Renal cortex interstitium (tissue), 11 donors: ENCODE measurements around the gene WDR74. TPM values are rescaled to one million over a fixed set of nuclear protein-coding genes. Genes with fewer than 3 reads are reported as not detected.

Experiments used
- DNase-seq, 11 donors: peaks; one replicate each; pipeline ENCODE4 v3.0.0-alpha.2; 2013; ENCODE audit warnings: low read depth in 9 of 11, low spot score in 4 of 11; ENCODE audit errors: extremely low read depth in 1 of 11
- polyA plus RNA-seq, 3 donors: library from polyadenylated mRNA; unstranded; fragments of 120-200 nt; gene quantifications; one replicate each; pipeline ENCODE4 v1.2.1, GENCODE V29; 2013; ENCODE audit not compliant: insufficient read length in 3 of 3

Gene WDR74
- polyA plus RNA-seq, 3 donors, result 33.7 to 48.3 (median 43.5) TPM

DNA sequence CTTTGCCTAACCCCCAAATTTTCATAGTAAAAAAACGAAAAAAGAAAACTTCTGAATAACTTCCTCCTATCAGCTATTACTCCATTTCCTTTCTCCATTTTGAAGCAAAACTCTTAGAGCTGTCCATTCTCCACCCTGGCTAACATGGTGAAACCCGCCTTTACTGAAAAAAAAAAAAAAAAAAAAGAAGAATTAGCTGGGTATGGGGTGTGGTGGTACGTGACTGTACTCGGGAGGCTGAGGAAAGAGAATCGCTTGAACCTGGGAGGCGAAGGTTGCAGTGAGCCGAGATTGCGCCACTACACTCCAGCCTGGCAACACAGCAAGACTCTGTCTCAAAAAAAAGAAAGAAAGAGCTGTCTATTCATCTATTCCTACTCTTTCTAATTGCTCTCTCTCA lies 22.8 kb downstream of the WDR74 start:
- no peak for DNase-seq

DNA sequence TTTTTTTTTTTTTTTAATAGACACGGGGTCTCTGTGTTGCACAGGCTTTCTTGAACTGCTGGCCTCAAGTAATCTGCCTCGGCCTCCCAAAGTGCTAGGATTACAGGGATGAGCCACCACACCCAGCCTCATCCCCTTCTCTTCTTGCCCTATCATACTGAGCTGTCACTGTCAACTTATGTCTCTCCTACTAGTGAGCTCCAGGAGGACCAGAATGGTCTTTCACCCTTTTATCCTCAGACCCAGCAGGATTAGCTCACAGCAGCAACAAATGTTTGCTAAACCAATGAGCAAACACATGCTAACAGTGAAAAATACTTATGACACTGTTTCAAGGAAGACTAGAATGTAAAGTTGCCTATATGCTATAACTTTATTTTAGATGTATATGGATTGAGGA lies 27.7 kb downstream of the WDR74 start:
- DNase-seq, result no peak

DNA sequence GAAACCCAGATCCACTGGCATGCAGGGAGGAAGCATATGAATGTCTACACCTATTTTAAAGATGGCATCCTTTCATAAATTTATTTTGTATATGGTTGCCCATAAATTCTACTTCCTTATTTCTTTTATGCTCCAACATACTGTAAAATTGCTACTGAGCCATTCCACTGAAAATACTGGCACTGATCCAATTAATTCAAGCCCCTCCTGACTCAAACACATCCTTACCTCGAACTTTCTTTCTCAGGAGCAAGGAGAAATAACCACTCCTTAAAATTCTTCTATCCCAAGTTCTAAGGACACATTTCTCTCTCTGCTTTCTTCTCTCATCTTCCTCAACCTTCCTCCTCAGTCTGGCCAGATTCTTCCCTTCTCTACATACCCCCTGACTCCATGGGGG lies 28.6 kb downstream of the WDR74 start:
- no peak for DNase-seq

DNA sequence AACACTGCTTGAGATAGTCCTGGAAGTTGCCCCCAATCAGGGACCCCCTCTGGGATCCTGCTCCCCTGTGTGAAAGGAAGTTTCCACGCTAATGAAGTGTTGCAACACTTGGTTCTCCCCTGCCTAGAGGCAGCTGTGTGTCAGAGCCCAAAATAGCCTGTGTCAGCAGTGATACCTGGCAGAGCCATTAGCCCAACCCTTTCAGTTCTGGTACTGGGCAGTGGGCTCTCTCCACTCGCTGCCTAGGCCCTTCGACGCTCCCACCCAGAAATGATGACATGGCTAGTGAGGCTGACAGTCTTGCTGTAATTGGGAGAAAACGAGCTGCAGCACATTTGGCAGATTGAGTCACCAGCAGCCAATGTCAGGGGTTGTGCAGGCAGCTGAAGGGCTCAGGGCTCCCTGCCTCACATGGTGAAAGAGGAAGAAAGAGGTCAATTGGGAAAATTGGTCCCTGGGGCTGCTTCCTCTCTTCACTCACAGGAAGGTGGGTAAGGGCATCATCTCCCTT lies 32.7 kb downstream of the WDR74 start:
- no peak for DNase-seq

DNA sequence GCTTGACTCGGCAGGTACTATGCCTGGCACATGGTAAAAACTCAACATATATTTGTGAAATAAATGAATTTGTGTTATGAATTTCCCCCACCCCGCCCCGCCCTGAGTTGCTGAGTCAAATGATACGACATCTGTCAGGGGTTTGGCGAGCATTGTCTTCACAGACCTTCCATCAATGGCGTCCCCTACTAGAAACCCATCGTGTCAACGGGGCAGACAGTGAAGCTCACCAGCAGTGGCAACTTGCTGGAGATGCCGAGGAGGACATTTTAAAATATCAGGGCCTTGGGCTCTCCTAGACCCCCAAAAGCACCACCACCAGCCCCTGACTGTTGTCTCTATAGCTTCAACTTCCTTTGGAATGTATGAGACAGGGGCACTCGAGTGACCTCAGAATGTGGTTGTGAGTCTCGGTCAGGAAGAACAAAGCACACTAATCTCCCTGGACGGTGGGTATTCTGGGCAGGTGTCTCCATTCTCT lies 33.4 kb downstream of the WDR74 start:
- no peak for DNase-seq

DNA sequence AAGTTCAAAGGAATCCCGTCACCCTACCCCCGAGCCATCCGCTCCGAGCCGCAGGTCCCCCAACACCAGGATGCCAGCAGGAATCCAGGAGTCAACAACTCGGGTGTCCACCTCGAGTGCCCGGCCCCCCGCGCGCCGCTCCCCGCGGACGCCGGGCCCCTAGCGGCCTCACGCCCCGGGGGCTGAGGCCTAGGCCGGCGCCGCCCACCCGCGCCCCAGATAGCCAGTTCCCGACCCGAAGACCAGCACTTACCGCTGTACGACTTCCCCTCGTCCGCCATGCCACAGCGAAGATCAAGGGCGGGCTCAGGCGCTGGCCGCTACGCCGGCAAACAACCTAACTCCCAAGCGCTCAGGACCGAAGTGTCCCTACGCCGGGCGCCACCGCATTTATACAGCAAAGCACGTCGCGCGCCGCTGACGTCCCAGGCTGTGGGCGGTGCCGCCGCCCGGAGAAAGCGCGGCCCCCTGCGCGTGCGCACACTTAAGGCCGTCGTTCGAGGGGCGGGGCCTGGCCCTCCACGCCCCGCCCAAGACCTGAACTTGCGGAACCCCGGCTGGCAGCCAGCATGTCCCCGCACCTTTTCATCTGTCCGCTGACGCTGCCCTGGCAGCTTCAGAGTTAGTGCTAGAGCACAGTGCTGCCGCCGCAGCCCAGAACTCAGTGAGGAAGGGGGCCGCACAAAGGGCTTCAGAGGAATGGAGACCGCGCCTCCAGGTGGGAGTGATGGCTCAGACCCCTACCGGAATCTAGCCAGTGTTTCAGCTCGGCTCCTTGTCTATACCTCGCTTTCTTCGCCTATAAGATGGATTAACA lies 34.1 kb downstream of the WDR74 start, which contains the start of gene NXF1:
TSS of gene NXF1 (minus strand) at position 365 of the 817 bp plus-strand sequence. CDS start at position 281, 84 bp downstream.
- peak; percentile 90 to 96 (median 93) for DNase-seq

DNA sequence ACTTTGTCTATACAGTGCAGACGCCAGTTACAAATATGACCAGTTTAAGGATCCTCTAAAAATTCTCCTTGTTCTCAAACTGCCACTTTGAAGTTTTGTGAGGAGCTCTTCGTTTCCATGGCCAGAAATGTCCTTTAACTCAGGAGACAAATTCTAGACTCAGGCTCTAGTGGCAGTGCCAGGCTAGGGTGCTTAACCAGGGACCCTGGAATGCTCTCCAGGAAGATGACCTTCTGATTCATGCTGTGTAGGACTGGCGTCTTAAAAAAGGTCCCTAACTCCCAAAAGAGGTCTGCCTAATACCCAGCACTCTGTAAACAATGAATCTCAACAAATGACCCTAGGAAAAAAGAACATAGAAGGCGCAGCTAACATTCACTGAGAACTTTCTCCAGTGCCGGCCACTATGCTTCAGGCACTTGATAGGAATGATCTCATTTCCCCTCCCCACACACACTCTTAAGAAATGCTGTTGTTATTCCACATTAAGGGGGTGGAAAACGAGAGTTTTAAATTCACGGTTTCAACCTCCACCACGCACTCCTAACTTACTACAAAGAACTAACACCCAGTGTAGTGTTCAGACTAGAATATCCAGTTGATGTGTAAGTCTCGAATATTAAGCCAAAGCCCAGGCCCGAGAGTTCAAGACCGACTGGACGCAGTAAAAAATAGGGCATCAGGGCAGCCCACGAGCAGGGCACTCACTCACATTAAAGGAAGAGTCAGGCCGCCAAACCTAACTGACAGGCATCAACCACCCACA lies 34.9 kb downstream of the WDR74 start:
- peak in 3 of 11 donors; percentile 29 to 47 (median 41) for DNase-seq

DNA sequence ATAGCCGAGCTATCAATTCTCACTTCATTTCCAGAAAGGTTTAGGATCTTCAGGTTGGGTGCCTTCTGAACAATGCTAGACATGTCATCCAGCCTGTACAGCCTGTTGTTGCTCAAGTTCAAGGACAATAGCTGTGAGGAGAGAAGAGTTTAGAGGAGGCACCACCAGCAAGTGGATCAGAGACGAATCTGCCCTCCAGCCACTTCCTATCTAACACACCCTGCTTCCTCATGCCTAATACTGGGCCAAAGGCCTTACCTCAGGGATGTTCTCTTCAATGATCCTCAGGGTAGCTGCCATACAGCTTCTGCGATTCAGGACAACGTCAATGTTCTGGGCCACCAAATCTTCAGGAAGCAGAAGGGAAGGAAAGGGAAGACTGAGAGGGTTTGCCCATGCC lies 38.3 kb downstream of the WDR74 start:
- no peak for DNase-seq

DNA sequence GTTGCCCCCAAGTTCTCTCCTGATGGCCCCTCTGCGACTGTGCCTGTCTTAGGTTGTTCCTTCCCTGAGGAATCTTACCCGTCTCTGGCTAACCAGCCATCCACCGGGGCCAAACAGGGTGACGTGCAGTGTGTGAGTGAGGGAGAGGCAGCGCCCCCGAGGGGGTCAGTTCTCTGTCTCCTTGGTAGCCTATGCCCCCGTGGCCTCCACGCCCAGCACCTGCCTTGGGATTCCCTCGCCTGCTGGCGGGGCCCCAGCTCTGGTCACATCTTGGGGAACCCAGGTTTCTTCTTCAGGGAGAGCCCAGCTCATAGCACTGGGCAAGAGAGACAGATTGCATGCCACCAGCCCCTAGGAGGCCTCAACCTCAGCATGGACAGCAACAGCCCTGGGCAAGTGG lies 39.9 kb downstream of the WDR74 start:
- no peak for DNase-seq

DNA sequence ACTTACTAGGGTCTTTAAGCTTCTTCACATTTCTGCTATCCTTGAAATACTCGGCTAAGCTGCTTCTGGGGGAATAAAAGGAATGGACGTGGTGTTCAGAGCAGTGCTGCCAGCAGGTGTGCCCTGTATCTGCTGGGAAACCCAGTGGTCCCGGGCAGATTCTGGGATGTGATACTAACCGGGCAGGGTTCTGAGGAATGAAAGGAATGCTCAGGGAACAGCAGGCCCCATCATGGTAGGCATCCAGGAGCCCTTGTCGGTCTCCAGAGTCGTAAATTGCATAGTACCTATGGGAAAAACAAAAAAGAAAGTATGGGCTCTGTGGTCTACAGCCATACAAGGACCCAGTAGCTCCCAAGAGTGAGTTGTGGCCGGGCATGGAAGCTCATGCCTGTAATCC lies 43.1 kb downstream of the WDR74 start:
- no peak for DNase-seq

DNA sequence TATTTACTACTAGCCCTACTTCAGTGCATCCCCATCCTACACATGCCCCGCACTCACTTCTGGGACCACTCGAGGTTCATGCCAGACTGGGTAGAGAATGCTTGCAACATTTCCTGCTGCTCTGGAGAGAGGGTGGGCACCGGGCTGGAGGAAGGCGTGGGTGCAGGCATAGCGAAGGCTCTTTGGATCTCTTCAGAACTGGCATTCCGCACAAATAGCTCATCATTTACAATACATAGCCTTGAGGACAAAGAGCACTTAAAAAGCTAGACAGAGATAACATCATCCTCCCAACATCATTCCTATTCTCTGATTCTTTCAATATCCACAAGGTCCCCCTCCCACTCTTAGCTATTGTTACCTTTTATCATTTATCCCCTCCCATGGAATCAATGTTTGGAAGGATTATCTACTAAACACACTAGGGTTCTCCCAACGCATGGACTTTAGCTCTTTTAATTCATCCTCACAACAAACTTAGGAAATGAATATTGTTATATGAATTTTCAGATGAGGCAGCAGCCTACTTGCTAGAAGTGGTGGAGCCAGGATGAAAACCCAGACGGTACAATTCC lies 45.1 kb downstream of the WDR74 start:
- no peak for DNase-seq

DNA sequence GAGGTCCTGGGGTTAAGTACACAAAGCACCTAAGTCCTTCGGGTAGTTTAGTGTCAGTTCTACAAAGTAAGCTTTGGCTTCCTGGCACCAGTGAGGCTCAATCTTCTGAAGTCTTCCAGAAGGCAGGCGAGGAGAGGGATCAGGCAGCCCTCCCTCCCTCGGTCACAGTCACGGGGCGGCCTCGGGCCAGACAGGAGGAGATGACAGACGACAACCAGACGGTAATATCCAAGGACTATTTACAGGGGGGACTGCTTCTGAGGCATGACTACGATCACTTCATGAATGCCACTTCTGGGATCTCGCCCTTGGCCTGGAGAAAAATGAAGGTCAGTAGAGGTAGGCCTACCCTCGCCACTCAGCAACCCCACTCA lies 47.2 kb downstream of the WDR74 start:
- no peak for DNase-seq

DNA sequence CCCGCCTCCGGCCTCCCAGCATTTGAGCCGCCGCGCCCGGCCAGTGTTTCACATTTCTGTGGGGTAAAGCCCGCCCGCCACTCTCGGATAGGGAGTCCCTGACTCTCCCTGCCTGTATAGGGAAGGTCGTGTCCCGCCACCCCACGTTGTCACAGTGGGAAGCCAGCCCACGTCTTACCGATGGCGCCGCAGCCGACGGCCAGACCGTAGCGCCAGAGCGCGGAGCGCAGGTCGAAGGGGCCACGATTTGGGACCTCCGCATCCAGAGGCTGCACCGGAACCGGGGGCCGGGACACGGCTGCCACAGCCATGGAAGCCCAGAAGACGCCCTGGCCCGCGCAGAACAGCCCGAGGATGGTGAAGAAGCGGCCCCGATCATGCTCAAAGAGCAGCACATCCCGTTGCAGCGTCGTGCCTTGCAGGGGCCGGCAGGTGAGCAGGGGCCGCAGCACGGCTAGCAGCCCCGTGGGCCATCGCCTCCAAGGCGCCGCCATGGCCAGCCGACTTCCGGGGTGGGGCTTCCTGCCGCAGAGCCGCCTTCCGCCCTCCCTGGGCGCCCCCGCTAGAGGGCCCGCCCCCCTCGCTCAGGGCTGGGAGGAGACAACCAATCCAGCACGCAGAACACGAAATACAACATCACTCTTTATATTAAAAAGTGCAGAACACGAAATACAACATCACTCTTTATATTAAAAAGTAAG lies 47.7 kb downstream of the WDR74 start, which contains the start of gene TMEM223:
TSS of gene TMEM223 (minus strand) at position 506 of the 701 bp plus-strand sequence. CDS start at position 494, 12 bp downstream.
- peak in 8 of 11 donors; percentile 62 to 82 (median 76) for DNase-seq

DNA sequence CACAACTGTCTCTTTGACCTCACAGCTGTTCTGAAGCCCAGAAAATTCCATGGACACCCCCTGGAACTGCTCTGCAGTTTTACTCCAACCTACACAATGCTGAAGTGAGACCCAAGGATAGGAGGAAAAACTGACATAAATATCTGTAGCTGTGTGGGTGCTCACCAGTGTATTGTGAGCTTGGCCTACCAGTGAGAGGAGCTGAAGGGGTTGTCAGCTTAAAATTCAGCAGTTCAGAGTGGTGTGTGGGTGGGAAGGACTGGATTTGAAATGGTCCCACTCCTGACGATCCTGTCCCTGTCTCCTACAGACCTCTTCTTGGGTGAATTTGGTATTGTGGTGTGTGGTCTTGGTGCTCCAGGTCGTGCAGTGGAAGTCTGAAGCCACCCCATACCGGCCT lies 49.8 kb downstream of the WDR74 start:
- no peak for DNase-seq

DNA sequence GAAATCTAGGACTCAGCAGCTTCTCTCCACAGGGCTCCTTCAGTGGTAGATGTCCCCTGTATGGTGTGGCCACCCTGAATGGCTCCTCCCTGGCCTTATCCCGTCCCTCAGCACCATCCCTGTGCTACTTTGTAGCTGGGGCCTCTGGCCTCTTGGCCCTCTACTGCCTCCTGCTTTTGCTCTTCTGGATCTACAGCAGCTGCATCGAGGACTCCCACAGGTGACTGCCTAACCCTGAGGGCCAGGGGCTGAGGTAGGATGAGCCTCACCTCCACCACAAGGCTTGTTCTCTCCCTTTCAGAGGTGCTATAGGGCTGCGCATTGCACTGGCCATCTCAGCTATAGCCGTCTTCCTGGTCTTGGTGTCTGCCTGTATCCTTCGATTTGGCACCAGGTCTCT lies 50.4 kb downstream of the WDR74 start:
- no peak for DNase-seq

DNA sequence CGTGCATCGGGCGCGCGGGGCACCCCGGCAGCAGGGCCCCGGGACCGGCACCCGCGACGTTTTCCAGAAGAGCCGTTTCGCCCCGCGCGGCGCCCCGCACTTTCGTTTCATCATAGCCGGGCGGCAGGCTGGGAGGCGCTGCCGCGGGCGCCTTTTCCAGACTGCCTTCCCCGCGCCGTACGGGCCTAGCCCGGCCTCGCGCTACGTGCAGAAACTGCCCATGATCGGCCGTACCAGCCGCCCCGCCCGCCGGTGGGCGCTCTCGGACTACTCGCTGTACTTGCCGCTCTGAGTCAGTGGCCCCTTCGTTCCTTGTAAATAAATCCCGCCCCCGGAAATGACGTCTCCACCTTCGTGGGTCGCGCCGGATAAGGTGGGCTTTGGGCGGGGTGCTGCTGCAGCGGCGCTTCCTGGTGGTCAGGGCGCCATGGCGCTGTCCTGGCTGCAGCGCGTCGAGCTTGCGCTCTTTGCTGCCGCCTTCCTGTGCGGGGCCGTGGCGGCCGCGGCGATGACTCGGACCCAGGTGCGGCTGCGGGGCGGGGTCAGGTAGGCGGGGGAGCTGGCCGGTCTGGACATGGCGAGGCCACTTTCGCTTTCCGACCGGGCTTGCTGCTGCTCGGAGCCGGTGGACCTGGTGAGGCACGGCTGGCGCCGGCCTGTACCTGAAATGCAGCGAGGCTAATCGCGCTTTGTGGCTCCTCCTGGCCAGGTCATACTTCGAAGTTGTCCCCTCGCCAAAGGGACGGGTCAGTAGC lies 52.2 kb downstream of the WDR74 start, which contains the start of gene TMEM179B:
TSS of gene TMEM179B (plus strand) at position 398 of the 755 bp plus-strand sequence. CDS start at position 428, 30 bp downstream.
- DNase-seq, result peak; percentile 97 to 99 (median 98)

DNA sequence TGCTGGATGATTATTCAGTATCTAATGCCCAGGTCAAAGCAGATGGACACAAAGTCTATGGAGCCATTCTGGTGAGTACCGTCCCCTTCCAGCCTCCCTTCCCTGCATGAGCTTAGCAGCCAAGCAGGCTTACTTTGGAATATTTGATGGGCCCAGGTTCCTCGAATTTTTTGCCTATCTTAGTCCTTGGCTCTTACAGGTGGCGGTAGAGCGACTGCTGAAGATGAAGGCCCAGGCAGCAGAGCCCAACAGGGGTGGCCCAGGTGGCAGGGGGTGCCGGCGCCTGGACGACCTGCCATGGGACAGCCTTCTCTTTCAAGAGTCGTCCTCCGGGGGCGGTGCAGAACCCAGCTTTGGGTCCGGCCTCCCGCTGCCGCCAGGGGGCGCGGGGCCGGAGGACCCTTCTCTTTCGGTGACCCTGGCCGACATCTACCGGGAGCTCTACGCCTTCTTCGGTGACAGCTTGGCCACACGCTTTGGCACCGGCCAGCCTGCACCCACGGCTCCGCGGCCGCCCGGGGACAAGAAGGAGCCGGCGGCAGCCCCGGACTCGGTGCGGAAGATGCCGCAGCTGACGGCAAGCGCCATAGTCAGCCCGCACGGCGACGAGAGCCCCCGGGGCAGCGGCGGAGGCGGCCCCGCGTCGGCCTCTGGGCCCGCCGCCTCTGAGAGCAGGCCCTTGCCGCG lies 52.9 kb downstream of the WDR74 start:
- peak in 9 of 11 donors; percentile 75 to 89 (median 84) for DNase-seq
